Measurements from ENCODE around the gene DSCAM.

DNA sequence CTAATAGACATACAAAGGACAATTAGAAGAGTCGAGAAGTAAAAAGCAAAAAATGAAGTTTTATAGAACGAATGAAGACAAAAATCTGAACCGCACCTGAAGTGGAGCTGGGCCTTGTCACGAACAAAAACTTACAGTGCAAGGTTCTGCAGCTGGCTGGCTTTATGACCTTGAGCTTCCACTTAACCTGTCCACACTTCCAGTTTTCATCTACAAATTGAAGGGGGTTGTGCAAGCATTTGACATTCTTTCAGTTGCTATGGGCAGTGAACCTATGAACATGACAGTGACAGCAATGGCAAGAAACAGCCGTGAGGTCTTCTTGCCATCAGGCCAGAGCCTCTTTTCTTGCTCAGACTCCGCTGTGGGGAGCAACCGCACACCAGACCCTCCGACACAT is 93.2 kb downstream of the DSCAM start:
- TF ChIP-seq, protein P1, sequence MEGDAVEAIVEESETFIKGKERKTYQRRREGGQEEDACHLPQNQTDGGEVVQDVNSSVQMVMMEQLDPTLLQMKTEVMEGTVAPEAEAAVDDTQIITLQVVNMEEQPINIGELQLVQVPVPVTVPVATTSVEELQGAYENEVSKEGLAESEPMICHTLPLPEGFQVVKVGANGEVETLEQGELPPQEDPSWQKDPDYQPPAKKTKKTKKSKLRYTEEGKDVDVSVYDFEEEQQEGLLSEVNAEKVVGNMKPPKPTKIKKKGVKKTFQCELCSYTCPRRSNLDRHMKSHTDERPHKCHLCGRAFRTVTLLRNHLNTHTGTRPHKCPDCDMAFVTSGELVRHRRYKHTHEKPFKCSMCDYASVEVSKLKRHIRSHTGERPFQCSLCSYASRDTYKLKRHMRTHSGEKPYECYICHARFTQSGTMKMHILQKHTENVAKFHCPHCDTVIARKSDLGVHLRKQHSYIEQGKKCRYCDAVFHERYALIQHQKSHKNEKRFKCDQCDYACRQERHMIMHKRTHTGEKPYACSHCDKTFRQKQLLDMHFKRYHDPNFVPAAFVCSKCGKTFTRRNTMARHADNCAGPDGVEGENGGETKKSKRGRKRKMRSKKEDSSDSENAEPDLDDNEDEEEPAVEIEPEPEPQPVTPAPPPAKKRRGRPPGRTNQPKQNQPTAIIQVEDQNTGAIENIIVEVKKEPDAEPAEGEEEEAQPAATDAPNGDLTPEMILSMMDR (IDR thresholded peaks at IDR 0.05), result no peak
- TF ChIP-seq POLR2A (IDR thresholded peaks at IDR 0.05), result no peak

Measured in uterus (tissue), 2 donors.